Fibroblast of lung (primary cell): ENCODE data around the gene CCDC6.

Experiments used
- CTCF ChIP-seq, 2 donors: IDR thresholded peaks in 1 of 2; conservative IDR thresholded peaks in 1 of 2; 1 replicate in 1 of 2; 2 replicates in 1 of 2; pipeline ENCODE4 v1.5.1; 2011 to 2012; ENCODE audit warnings: low read length in 2 of 2, control low read depth in 1 of 2, inconsistent platforms in 1 of 2, low read depth in 1 of 2, mild to moderate bottlenecking in 1 of 2
- EZH2 ChIP-seq: IDR thresholded peaks from 2 replicates; pipeline ENCODE4 v1.5.1; 2012; ENCODE audit warnings: low read length, control low read depth, mild to moderate bottlenecking; ENCODE audit errors: missing control alignments

- no peak for TF ChIP-seq CTCF (conservative IDR thresholded peaks at IDR 0.05 in 1 of 2, IDR thresholded peaks at IDR 0.05 in 1 of 2; ENCODE audit: low read depth in 1 of 2, low read length in 2 of 2)
- no peak for TF ChIP-seq EZH2
Observed at GRCh38 chr10:59873896-59874295, 32.5 kb downstream of the CCDC6 start.
